ENCODE data around the gene GRB2.
"Not testable (repeated sequence)": the region's sequence is repeated elsewhere in the genome, so short reads cannot be mapped to it uniquely, and the experiment has no call there.

Gene GRB2

DNA sequence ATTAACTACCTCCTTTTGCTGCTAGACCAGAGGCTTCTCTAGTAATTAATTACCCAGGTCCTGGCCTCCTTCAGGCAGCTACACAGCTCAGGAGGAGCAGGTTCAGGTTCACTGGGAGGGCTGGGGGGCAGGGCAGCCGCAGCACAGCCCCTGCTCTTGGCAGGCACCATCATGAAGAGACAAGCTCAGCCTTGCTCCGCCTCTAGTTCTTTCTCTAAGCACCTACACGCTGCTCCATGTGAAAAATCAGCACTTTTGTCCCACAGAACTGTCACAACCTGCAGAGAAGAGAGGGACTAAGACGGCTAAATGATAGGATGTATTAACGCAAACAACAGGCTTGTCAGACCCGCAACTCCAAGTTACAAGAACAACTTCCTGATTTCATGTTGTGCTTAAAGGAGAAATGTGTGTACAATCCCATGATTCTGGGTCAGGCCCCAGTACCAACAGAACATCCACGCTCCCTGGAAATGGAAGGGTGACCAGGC lies 53.4 kb downstream of the GRB2 start:
- TF ChIP-seq, protein P1, sequence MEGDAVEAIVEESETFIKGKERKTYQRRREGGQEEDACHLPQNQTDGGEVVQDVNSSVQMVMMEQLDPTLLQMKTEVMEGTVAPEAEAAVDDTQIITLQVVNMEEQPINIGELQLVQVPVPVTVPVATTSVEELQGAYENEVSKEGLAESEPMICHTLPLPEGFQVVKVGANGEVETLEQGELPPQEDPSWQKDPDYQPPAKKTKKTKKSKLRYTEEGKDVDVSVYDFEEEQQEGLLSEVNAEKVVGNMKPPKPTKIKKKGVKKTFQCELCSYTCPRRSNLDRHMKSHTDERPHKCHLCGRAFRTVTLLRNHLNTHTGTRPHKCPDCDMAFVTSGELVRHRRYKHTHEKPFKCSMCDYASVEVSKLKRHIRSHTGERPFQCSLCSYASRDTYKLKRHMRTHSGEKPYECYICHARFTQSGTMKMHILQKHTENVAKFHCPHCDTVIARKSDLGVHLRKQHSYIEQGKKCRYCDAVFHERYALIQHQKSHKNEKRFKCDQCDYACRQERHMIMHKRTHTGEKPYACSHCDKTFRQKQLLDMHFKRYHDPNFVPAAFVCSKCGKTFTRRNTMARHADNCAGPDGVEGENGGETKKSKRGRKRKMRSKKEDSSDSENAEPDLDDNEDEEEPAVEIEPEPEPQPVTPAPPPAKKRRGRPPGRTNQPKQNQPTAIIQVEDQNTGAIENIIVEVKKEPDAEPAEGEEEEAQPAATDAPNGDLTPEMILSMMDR (IDR thresholded peaks at IDR 0.05; ENCODE audit: control insufficient read depth, extremely low read depth, insufficient read depth) = no peak
- DNase-seq (ENCODE audit: low read depth) = no peak
- H3K4me3 ChIP-seq (ENCODE audit: low read depth, low read length) = no peak overlapping the region

DNA sequence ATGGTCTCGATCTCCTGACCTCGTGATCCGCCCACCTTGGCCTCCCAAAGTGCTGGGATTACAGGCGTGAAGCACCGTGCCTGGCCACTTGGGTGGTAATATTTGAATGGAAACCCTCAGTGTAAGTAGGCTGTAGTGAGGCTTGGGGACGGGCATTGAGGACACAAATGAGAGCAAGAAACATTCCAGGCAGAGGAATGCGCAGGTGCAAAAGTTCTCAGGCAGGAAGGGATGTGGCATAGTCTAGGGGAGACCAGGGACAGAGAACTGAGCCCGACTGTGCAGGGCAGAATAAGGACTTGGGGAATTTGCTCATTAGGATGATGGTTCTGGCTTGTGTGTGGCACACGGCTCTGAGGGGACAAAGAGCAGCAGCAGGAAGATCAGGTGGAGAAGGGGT lies 54.8 kb downstream of the GRB2 start:
- no peak for DNase-seq (ENCODE audit: low read depth)
- TF ChIP-seq, protein P1 (IDR thresholded peaks at IDR 0.05; ENCODE audit: control insufficient read depth, extremely low read depth, insufficient read depth) = no peak
- no peak overlapping the region for H3K4me3 ChIP-seq (ENCODE audit: low read depth, low read length)

DNA sequence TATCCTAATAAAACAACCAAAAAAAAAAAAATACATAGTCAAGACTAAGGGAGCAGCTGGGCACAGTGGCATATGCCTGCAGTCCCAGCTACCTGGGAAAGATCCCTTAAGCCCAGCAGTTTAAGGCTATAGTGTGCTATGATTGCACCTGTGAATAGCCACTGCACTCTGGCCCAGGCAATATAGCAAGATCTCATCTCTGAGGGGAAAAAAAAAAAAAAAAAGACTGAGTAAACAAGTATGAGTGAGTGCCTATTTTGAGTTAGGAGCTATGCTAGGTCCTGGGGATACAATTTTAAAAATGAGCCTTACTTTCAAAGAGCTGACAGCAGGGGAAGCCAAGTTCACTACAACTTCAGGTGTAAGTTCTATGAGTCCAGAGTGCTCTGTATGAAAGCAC lies 55.4 kb downstream of the GRB2 start:
- DNase-seq (ENCODE audit: low read depth) = no peak
- TF ChIP-seq, protein P1 (IDR thresholded peaks at IDR 0.05; ENCODE audit: control insufficient read depth, extremely low read depth, insufficient read depth) = no peak

DNA sequence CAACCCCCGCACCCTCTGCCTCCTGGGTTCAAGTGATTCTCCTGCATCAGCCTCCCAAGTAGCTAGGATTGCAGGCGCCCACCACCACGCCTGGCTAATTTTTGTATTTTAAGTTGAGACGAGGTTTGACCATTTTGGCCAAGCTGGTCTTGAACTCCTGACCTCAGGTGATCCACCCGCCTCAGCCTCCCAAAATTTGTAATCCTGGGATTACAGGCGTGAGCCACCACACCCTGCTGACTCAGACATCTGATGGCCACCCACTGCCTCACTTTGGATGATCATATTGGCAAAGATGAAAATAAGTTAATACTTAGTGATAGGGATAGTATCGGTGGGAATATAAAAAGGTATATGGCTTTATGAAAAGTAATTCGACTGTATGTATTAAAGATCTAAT lies 55.9 kb downstream of the GRB2 start:
- no peak for DNase-seq (ENCODE audit: low read depth)
- H3K4me3 ChIP-seq (ENCODE audit: low read depth, low read length) = no peak overlapping the region
- TF ChIP-seq, protein P1 (IDR thresholded peaks at IDR 0.05; ENCODE audit: control insufficient read depth, extremely low read depth, insufficient read depth) = no peak

More for the DNA sequence above, 55.4 kb downstream of the GRB2 start:
- no peak overlapping the region for H3K4me3 ChIP-seq (ENCODE audit: low read depth, low read length)

DNA sequence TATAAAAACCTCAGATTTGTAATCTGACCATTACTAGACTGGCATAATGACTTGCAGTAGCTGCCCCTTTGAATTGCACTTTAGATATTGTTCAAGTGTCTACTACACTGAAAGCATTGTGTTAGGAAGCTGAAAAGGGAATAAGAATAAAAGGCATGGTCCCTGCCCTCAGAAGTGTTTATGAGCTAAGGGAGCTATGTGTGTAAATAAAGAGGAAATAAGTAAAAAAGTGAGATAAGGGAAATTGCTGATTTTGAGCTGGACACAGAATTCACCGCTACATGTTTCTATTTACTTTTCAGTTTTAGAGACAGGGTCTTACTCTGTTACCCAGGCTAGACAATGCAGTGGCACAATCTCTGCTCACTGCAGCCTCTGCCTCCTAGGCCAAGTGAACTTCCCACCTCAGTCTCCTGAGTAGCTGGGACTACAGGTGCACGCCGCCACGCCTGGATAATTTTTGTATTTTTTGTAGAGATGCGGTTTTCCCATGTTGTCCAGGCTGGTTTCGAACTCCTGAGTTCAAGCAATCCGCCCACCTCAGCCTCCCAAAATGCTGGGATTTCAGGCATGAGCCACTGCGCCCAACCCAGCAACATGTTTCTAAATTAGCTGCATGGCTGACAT lies 57.0 kb downstream of the GRB2 start:
- TF ChIP-seq, protein P1 (IDR thresholded peaks at IDR 0.05; ENCODE audit: control insufficient read depth, extremely low read depth, insufficient read depth) = no peak
- DNase-seq (ENCODE audit: low read depth) = no peak
- H3K4me3 ChIP-seq (ENCODE audit: low read depth, low read length) = no peak overlapping the region

DNA sequence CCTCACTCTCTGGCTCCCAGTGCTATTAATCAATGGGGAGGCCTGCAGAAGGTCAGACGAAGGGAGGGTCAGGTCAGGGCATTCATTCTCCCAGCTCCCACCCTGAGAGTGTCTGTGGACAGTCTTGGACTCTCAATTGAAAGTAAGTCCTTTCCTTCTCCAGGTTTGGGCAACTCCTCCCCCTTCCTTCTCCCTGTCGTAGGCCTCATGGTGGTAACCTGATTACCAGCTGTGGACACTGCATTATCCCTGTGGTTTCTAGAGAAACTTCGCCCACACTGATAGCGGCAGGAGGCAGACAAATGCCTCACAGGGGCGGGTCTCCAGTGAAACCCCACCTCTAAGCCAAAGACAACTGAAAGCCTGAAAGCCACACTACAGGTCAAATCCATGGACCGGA lies 58.6 kb downstream of the GRB2 start:
- no peak for DNase-seq (ENCODE audit: low read depth)
- H3K4me3 ChIP-seq (ENCODE audit: low read depth, low read length) = no peak overlapping the region
- TF ChIP-seq, protein P1 (IDR thresholded peaks at IDR 0.05; ENCODE audit: control insufficient read depth, extremely low read depth, insufficient read depth) = no peak

DNA sequence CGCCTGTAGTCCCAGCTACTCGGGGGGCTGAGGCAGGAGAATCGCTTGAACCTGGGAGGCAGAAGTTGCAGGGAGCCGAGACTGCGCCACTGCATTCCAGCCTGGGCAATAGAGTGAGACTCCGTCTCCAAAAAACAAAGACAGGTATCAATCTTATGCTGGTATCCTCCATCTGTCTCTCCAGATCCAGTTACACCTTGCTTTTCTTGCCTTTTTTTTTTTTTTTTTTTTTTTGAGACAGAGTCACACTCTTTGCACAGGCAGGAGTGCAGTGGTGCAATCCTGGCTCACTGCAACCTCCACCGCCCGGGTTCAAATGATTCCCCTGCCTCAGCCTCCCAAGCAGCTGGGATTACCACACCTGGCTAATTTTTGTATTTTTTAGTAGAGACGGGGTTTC lies 59.1 kb downstream of the GRB2 start:
- not testable (repeated sequence) for H3K4me3 ChIP-seq (ENCODE audit: low read depth, low read length); DNase-seq (ENCODE audit: low read depth)
